ENCODE data around the gene KCNK10.

DNA sequence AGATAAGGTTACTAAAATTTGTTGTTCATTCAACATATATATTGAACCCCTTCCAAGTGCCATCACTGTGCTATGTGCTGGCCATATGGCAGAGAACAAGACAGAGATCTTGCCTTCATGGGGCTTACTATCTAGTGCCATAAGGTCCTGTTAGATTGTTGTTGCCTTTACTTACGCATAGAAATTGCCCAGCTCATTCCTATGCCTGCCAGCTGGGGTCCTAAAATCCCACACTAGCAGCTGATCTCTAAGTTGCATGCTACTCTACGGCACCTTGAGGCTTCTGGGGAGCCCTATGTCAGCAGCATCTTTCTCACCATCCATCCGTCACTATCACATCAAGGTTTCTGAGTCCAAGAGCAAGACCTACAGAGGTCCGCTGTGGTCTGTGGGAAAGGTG is 1.4 kb upstream of the KCNK10 start:
- TF ChIP-seq CTCF (IDR thresholded peaks at IDR 0.05; ENCODE audit: low read depth, low read length, poor library complexity, severe bottlenecking), result no peak
- no peak for TF ChIP-seq EZH2phosphoT487 (IDR thresholded peaks at IDR 0.05; ENCODE audit: borderline replicate concordance, low read length)
